Erythroblast (primary cell): ENCODE measurements around the gene KCNQ2.

Experiments
- DNase-seq, 2 experiments: peaks; one replicate each; lab custom pipeline; 2025; lab: John Stamatoyannopoulos, UW
- GATA1 ChIP-seq: IDR thresholded peaks from 2 replicates; pipeline ENCODE4 v1.6.1; 2011; ENCODE audit warnings: low read depth, mild to moderate bottlenecking, control low read depth, low read length, moderate library complexity
- POLR2A ChIP-seq: IDR thresholded peaks from 2 replicates; pipeline ENCODE4 v1.6.1; 2011; ENCODE audit warnings: mild to moderate bottlenecking, low read length

Gene KCNQ2

DNA sequence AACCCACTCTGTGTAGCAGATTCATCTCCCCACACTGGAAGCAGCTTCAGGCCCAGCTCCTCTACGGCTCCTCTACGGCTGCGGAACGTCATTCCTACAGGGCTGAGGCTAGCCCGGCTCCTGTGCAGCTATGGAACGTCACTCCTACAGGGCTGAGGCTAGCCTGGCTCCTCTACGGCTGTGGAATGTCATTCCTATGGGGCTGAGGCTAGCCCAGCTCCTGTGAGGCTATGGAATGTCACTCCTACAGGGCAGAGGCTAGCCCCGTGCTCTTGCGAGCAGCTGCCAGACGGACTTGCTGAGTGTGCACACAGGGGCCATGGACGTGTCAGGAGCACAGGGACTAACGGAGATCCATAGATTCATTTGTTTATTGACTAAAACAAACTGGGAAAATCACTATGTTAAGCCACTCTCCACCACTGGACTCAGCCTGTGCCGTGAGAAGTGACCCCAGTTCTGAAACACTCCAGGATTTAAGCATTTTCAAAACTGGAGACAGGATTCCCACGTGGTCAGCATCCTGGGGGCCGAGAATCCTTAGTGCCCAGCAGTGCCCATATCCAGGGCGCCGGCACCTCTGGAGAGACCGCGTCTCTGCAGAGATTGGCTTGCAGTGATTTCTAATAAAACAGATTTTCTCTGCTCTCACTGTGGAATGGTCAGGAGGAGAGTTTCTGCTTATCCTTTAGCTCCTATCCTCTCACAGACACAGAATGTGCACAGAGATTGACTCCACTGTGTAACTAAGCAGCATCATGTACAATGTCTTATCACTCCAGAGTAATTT, 5.0 kb downstream of the KCNQ2 start:
- no peak for DNase-seq
- no peak for TF ChIP-seq POLR2A
- TF ChIP-seq GATA1 = no peak

DNA sequence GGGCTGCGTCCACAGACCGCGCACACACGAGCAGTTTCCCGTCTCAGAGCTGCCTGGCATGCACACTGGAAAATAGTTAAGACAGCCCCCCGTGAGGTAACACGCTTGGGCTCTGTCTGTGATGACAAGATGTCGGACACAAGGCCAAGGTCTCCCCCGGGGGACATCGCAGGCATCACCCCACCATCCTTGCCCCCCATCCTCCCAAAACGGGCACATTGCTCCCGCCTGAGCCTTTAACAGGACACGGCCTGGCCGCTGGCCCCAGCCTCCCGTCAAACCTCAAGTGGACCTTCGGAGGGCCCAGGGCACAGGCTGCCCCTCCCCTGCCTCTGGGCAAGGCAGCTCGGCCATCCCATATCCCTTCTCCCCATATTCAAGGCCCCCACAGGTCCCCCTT, 5.6 kb downstream of the KCNQ2 start:
- TF ChIP-seq GATA1 (no peak), POLR2A (no peak)

DNA sequence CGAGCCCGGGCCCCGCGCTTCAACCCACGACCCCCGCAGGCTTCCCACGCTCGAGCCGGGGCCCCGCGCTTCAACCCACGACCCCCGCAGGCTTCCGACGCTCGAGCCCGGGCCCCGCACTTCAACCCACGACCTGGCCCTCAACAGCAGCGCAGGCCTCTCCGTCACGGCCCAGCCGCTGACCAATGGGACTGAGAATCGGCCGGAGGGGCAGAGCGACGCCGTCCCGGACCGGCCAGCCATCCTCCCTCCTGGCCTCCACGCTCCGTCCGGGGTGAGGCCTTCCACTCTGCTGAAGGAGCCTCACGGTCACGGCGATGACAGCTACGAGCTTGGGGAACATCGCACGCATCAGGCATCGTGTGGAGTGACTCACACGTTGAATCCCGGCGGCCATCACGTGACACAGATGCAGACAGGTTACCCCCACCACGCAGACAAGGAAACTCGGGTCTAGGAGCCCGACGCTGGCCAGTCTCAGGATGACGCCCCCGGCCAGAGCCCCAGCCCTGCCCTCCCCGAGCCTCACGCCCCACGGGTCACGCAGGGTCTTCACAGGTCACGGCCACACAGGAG, 6.1 kb downstream of the KCNQ2 start:
- no peak for DNase-seq
- TF ChIP-seq POLR2A = no peak
- no peak for TF ChIP-seq GATA1

More for the DNA sequence above, 5.6 kb downstream of the KCNQ2 start:
- no peak for DNase-seq

DNA sequence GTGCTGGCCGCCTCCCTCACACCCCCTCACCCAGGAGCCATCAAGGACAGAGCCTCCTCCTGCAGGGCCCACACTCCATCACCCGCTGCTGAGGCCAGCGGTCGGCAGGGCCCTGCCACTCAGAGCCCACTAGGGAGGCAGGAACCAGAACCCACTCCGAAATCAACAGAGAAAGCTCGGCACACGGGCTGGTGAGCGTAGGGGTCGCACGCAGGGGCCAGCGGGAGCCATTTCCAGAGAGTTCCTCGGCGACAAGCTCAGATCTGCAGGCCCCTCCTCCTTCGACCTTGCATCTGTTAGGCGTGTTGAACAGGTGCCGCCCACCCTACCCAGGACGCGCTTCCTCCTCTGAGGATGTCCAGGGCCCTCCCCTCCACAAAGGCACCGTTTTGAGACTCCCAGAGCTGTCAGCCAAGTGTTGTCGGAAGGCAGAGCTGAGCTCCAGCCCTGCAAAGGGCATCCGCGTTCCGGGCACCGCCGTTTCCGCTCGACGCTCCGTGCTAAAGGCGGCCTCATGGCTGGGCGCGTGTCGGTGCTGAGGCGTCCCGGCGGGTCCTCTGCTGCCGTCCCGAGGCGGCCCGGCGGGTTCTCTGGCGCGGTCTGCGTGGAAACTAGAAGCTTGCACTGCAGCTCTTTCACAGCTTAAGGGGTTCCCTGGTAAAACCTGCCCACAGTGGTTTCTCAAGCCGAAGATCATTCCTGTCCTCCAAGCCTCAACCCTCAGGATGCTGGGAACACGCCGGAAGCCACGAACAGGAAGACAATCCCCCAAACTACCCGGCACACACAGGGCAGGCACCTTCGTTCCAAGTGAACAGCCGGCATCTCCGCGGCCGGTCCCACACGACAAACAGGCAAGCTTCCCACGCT, 6.8 kb downstream of the KCNQ2 start:
- TF ChIP-seq POLR2A = no peak
- no peak for TF ChIP-seq GATA1
- no peak for DNase-seq

DNA sequence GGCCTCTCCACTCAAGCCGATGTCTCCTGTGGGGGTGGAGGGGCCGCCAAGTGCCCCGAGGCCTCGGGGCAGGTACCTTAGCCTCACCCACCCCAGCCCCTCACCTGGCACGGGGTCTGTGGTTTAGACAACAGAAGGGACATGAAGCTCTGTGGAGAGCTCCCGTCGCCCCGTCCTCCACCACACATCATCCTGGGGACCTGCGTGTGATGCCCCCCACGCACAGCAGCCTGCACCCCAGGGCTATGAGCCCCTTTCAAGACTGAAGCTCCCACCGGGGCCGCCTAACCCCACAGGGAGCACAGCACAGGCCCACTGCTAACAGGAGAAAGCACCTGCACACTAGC, 8.2 kb downstream of the KCNQ2 start:
- TF ChIP-seq POLR2A (no peak), GATA1 (no peak)

DNA sequence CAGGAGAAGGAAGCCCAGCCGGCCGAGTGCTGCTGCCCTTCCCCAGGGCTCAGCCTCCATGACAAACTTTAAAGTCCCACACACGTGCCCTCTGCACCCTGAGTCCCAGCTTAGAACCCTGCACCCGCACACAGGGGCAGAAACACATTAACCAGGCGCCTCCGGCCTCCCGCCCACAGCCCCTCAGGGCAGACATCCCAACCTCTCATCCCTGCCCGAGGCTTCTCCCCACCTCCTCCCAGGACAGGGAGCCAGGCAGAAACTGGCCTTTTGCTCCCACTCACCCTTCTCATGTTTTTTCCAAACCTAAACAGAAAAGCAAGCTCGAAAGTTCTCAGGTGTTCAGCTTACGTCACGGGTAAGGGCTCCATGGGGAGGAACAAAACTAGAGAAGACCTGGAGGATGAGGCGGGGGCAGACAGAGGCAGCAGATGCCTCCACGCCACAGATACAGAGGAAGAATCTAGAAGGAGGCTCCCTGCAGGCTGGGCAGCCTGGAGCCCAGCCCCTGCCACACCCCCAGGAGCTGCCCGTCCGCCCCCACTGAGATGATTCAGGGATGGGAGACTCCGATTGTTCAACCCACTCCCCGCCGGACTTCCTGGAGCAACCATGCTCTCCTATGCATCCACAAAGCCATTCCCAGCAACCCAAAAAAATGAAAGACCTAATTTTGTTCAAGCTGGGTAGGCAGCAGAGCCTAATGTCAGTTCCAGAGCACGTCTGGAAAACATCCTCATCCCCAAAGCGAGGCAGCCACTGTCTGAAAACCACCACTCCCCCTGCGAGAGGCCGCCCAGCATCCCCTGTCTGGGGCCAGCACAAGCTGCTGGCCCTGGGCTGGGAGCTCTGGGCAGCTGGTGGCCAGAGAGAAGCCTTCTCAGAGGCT, 8.8 kb downstream of the KCNQ2 start:
- TF ChIP-seq POLR2A = no peak
- TF ChIP-seq GATA1 = no peak
- DNase-seq = no peak

More for the DNA sequence above, 8.2 kb downstream of the KCNQ2 start:
- no peak for DNase-seq

DNA sequence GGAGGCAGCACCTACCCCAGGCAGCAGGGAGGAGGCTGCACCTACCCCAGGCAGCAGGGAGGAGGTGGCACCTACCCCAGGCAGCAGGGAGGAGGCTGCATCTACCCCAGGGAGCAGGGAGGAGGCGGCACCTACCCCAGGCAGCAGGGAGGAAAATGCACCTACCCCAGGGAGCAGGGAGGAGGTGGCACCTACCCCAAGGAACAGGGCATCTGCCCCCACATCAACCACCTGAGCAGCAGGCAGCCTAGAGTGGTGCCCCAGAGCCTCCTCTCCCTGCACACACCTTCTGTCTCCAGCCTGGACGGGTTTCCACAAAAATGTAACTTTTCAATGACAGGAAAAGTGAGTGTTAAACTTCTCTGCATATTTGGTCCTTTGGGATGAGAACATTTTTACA, 10.2 kb downstream of the KCNQ2 start:
- DNase-seq = no peak
- no peak for TF ChIP-seq GATA1
- no peak for TF ChIP-seq POLR2A

DNA sequence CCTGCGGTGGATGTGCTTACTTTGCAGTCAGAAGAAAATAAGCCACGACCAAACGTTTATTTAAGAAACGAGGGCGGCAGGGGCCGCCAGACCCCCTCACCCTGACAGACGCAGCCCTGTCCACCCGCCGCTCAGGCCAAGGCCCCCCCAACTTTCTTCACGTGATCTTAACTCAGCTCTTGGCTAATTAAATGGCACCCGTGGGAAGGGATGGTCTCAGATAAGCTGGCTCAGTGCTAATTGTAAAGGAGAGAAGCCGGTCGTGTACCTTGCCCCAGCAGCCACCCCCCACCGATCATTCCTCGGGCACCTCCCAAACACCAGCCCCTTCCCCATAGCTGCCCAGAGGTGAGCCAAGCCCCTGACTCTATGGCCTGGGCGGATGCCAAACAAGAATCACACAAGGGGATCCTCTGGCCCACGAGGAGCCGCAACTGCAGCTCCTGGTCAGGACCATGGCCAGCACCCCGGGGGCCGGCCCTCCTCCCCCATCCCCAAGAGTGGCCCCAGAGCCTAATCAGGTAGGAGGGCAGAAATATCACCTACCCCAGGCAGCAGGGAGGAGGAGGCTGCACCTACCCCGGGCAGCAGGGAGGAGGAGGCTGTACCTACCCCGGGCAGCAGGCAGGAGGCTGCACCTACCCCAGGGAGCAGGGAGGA, 11.2 kb downstream of the KCNQ2 start:
- no peak for DNase-seq
- no peak for TF ChIP-seq POLR2A
- TF ChIP-seq GATA1 = no peak

DNA sequence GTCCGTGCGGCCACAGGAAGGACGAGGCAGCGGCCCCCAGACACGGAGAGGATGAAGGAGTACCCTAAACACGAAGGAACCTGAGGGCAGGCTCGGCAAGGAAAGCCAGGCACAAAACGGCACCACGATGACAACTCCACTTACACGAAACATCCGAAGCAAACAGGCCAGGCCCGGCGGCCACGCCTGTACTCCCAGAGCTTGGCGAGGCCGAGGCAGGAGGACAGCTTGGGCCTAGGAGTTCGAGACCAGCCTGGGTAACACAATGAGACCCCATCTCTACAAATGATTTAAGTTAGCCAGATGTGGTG, 13.4 kb downstream of the KCNQ2 start:
- TF ChIP-seq POLR2A (no peak), GATA1 (no peak)
- no peak for DNase-seq

DNA sequence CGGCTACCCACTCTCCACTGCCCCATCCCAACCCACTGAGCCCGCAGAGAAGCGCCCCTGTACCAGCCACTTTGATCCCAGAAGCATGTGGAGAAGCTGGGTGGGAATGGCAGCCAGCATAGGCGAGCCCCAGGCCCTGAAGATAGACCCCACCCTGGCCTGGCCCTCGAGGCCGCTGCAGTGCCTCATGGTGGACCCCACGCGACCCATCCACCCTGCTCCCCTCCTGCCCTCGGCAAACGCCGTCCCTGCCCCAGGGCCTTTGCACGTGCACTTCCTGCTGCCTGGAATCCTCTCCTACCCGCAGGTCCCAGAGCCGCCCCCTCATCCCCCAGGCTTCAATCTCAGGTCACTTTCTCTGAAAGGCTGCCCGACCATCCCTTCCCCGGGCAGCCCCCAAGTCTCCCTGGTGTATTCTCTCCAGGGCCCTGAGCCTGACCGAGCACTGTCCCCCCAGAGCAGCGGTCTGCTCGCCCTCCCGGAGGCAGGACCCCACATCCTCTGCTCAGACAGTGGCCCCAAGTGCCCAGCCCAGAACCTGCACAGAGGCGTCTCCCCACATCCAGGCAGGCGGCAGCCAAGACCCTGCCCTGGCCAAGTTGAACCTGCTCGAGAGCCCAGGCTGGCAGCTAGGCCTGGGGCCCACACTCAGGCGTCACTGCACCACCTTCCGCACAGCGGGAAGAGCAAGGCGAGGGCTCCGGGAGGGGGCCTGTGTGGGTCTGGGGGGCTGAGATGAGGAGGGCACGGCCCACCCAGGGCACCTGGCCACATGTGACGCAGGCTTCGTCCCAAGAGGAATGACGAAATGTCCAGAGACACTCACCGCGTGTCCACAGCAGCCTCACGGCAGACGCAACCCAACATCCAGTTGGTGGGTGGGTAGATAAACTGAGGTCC, 14.0 kb downstream of the KCNQ2 start:
- no peak for TF ChIP-seq POLR2A
- TF ChIP-seq GATA1 = no peak
- no peak for DNase-seq

DNA sequence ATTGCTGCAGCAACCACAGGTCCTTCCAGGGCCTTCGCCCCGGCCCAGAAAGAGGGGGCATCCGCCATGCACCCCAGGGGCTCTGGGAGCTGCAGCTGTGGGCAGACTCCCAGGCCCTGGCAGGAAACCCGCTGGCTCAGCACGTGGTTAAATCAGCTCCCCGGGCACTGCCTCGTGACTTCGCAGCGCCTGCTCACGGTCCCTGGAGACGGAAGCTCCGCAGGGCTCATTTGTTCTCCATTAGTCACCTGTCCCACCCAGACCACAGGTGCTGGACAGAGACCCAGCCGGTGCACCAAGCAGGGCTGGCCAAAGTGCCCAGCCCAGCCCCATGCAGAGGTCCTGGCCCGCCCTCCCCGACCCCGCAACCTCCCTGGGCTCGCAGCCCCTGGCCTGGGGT, 14.7 kb downstream of the KCNQ2 start:
- no peak for TF ChIP-seq POLR2A
- TF ChIP-seq GATA1 = no peak
- no peak for DNase-seq

DNA sequence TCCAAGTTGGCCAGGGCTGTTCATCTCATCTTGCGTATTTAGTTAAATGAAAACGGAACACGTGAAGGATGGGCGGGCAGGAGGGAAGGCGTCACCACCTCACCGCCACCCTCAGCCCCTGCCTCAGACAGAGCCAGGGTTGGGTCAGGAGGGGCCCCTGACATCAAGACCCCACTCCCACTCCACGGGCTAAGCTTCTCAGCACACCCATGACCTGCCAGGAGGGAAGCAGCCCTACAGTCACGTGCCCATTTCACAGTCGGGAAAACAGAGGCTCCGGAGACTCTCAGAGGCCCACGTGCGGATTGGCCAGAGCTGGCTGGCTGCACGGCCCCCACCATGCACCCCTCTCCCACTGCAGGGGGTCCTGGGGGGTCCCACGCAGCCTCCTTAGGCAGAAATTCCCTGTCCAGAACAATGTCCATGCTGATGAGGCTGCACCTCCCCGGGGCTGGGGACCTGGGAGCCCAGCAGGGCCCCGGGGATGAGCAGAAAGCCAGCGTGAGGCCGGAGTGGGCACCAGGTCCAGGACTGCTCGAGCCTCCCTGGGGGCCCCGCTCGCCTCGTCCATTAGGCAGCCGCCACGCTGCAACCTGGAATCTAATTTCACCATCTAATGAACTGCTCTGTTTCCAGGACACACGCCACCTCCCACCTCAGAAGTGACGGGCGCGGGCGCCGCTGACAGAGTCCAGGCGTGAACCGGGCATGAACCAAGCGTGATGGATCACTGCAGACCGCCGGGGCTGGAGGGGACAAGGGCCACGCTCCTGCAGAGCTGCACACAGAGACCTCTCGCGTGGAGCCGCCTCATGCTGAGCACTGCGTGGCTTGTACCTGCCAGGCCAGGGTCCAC, 15.8 kb downstream of the KCNQ2 start:
- no peak for DNase-seq
- TF ChIP-seq POLR2A (no peak), GATA1 (no peak)
